HepG2 (cell line): ENCODE results near the gene RBM5. TPM values are rescaled to one million over a fixed set of nuclear protein-coding genes. Genes with fewer than 3 reads are reported as not detected.

Experiments used
- ATAC-seq: fragments of 200-7000 bp; cut with Tn5 transposase; 3 replicates; pipeline ENCODE4 v1.9.1; 2020; ENCODE audit warnings: mild to moderate bottlenecking, moderate library complexity
- BruUV-seq: library from RNA; stranded (reverse); fragments of 400-500 nt; replicated peaks from 2 replicates; lab custom pipeline; 2021; lab: Mats Ljungman, UMichigan
- CTCF ChIA-PET: fragments of 300-600 bp; formaldehyde crosslinking; extraction: SDS; loops from one replicate; lab custom pipeline; 2021; ENCODE audit warnings: low total read pairs, inconsistent platforms, low intra/inter-chr PET ratio; lab: Yijun Ruan, JAX
- POLR2A ChIA-PET: fragments of 350-600 bp; sonication (Branson Sonifier 250); formaldehyde crosslinking; loops from one replicate; lab custom pipeline; 2020; ENCODE audit warnings: antibody characterized with exemption, inconsistent platforms; lab: Yijun Ruan, JAX
- DNase-seq: peaks from one replicate; pipeline ENCODE4 v3.0.0-alpha.2; 2015; ENCODE audit warnings: low spot score
- FAIRE-seq: peaks from 3 replicates; lab custom pipeline; 2011; peaks lifted over from hg19 to GRCh38; lab: Jason Lieb, UNC
- H2AFZ ChIP-seq: one replicate; pipeline ENCODE4 v1.6.1; 2011; ENCODE audit warnings: low read length, inconsistent platforms
- H3K27ac ChIP-seq: fragments of 300-600 bp; 3 replicates; pipeline ENCODE4 v1.8.0; 2011; ENCODE audit warnings: mixed run types, mild to moderate bottlenecking, mixed read lengths, low read length, inconsistent platforms; ENCODE audit not compliant: insufficient read depth; ENCODE audit errors: extremely low read length
- H3K27me3 ChIP-seq, 2 experiments: fragments of 200-600 bp in 1 of 2; 2 replicates in 1 of 2; 3 replicates in 1 of 2; pipeline versions ENCODE4 v1.6.0 to v1.8.0; 2011; ENCODE audit warnings: low read length in 2 of 2, mild to moderate bottlenecking in 2 of 2, moderate library complexity in 2 of 2, inconsistent platforms in 1 of 2; ENCODE audit not compliant: insufficient read depth in 2 of 2, control insufficient read depth in 1 of 2
- H3K36me3 ChIP-seq, 2 experiments: fragments of 200-600 bp in 1 of 2; replicated peaks in 1 of 2; 2 replicates in 1 of 2; 3 replicates in 1 of 2; pipeline versions ENCODE4 v1.5.1 to v1.8.0; 2011; ENCODE audit warnings: low read length in 2 of 2, inconsistent platforms in 1 of 2; ENCODE audit not compliant: insufficient read depth in 2 of 2, control insufficient read depth in 1 of 2
- H3K4me1 ChIP-seq: 2 replicates; pipeline ENCODE4 v1.5.1; 2012; ENCODE audit warnings: low read length, inconsistent platforms; ENCODE audit not compliant: insufficient read depth
- H3K4me2 ChIP-seq: 2 replicates; pipeline ENCODE4 v1.6.0; 2011; ENCODE audit warnings: low read depth, low read length, inconsistent platforms
- H3K4me3 ChIP-seq, 3 experiments: fragments of 200-600 bp in 1 of 3; sonication (generic), shearing (Covaris generic) in 1 of 3; replicated peaks in 1 of 3; 2 replicates each; pipeline ENCODE4 v1.5.1; 2011 to 2016; ENCODE audit warnings: low read length in 3 of 3, inconsistent platforms in 2 of 3, low read depth in 2 of 3, mild to moderate bottlenecking in 2 of 3, control low read depth in 1 of 3, mixed read lengths in 1 of 3; ENCODE audit not compliant: insufficient read depth in 1 of 3
- H3K79me2 ChIP-seq: one replicate; pipeline ENCODE4 v1.6.1; 2011; ENCODE audit warnings: low read length, inconsistent platforms; ENCODE audit not compliant: insufficient read depth
- H3K9ac ChIP-seq: 2 replicates; pipeline ENCODE4 v1.6.0; 2011; ENCODE audit warnings: mild to moderate bottlenecking, low read depth, low read length, inconsistent platforms; ENCODE audit not compliant: insufficient read depth
- H3K9me3 ChIP-seq: 2 replicates; pipeline ENCODE4 v1.5.1; 2012; ENCODE audit warnings: mild to moderate bottlenecking, low read length
- H4K20me1 ChIP-seq: 2 replicates; pipeline ENCODE4 v1.6.0; 2011; ENCODE audit warnings: inconsistent platforms, mild to moderate bottlenecking, low read length, moderate library complexity; ENCODE audit not compliant: insufficient read depth
- GATAD2A ChIP-seq: IDR thresholded peaks from 2 replicates; pipeline ENCODE4 v1.6.1; 2016
- HOXD1 ChIP-seq: sonication (generic); formaldehyde crosslinking; IDR thresholded peaks from 2 replicates; pipeline ENCODE4 v1.5.0; 2020; ENCODE audit warnings: missing genetic modification reagents
- KAT7 ChIP-seq: IDR thresholded peaks from 2 replicates; pipeline ENCODE4 v1.6.1; 2018; ENCODE audit warnings: borderline replicate concordance, missing compliant biosample characterization
- MBD4 ChIP-seq: IDR thresholded peaks from 2 replicates; pipeline ENCODE4 v1.6.1; 2012; ENCODE audit warnings: low read length, inconsistent platforms, borderline replicate concordance
- MLXIP ChIP-seq: sonication (generic); formaldehyde crosslinking; IDR thresholded peaks from 2 replicates; pipeline ENCODE4 v1.9.0; 2021; ENCODE audit warnings: missing genetic modification reagents, borderline replicate concordance
- SOX13 ChIP-seq, 3 experiments: fragments of 450-650 bp in 1 of 3; sonication (generic) in 1 of 3; formaldehyde crosslinking in 1 of 3; IDR thresholded peaks in 2 of 3; conservative IDR thresholded peaks in 1 of 3; 2 replicates each; pipeline versions ENCODE4 v1.5.0 to v1.6.1; 2016 to 2020; ENCODE audit warnings: antibody characterized with exemption in 1 of 3, mild to moderate bottlenecking in 1 of 3, missing compliant biosample characterization in 1 of 3, missing genetic modification reagents in 1 of 3, moderate library complexity in 1 of 3
- SPEN ChIP-seq: sonication (generic); formaldehyde crosslinking; IDR thresholded peaks from 2 replicates; pipeline ENCODE4 v1.5.1; 2020; ENCODE audit warnings: low read depth, mild to moderate bottlenecking, missing genetic modification reagents
- TBX2 ChIP-seq: sonication (generic); formaldehyde crosslinking; IDR thresholded peaks from 2 replicates; pipeline ENCODE4 v1.5.0; 2020; ENCODE audit warnings: missing genetic modification reagents, mild to moderate bottlenecking, borderline replicate concordance
- TOPORS ChIP-seq: sonication (generic); formaldehyde crosslinking; IDR thresholded peaks from 2 replicates; pipeline ENCODE4 v1.8.0; 2023; ENCODE audit warnings: mild to moderate bottlenecking, missing genetic modification reagents
- ZNF232 ChIP-seq: sonication (generic); formaldehyde crosslinking; IDR thresholded peaks from 2 replicates; pipeline ENCODE4 v1.4.0; 2020; ENCODE audit warnings: missing genetic modification reagents, borderline replicate concordance
- ZNF263 ChIP-seq: sonication (generic); formaldehyde crosslinking; IDR thresholded peaks from 2 replicates; pipeline ENCODE4 v1.4.0; 2020; ENCODE audit warnings: missing genetic modification reagents
- ZNF7 ChIP-seq: IDR thresholded peaks from 2 replicates; pipeline ENCODE4 v1.6.1; 2016; ENCODE audit warnings: missing biosample characterization, missing genetic modification reagents
- ZNF83 ChIP-seq: sonication (generic); formaldehyde crosslinking; IDR thresholded peaks from 2 replicates; pipeline ENCODE4 v1.4.0; 2020; ENCODE audit warnings: missing genetic modification reagents, mild to moderate bottlenecking, borderline replicate concordance
- ZNF879 ChIP-seq: sonication (generic); formaldehyde crosslinking; IDR thresholded peaks from 2 replicates; pipeline ENCODE4 v1.8.1; 2023; ENCODE audit warnings: missing genetic modification reagents
- WGBS: methylation state at CpG from one replicate; pipeline ENCODE4 v1.1.6; 2017; ENCODE audit warnings: low lambda C conversion rate; 5-methylcytosine and 5-hydroxymethylcytosine counted together
- in situ Hi-C: cut with HindIII; loops from 2 replicates; pipeline ENCODE4 v1.10.0; 2017; ENCODE audit warnings: low pct_unique_long_range_greater_than_20kb; ENCODE audit not compliant: extremely low pct_ligation_motif_present
- intact Hi-C: fragments of 100-400 bp; cut with micrococcal nuclease; formaldehyde crosslinking; loops from one replicate; pipeline ENCODE4 v1.10.0; 2022; ENCODE audit not compliant: unreplicated experiment
- polyA plus RNA-seq, 8 experiments: library from polyadenylated mRNA; depleted of rRNA in 3 of 8; stranded (reverse) in 7 of 8; unstranded in 1 of 8; fragments of >200 nt; fragmentation: Illumina TruSeq in 4 of 8; extraction: Trizol in 4 of 8; gene quantifications; 2 replicates each; pipeline versions ENCODE4 v1.2.1 to v1.2.3, GENCODE V29; 2011 to 2016; ENCODE audit warnings: low read depth in 4 of 8, missing spikeins in 1 of 8, mixed read lengths in 1 of 8; ENCODE audit not compliant: insufficient read depth in 1 of 8
- total RNA-seq, 5 experiments: library from RNA; depleted of rRNA; stranded (reverse); fragments of >200 nt; fragmentation: Illumina TruSeq; extraction: Trizol; gene quantifications; 2 replicates each; pipeline ENCODE4 v1.2.3, GENCODE V29; 2016; ENCODE audit warnings: low read depth in 1 of 5

The RBM5 gene
- total and polyA plus RNA-seq, 2 of the 13 experiments (the other 11 are each of a cell fraction or from before 2014, with no cell fraction given), result 106 to 204 TPM

- no peak overlapping the region for H3K27ac ChIP-seq
- no peaks in the 10 kb centered on the region for H3K9me3 ChIP-seq
- DNase-seq, result no peak
- in situ Hi-C loops, result no loop called here
- peaks cover 7% of the 10 kb centered on the region; the same call in 1 of the 2 replicates for H3K4me1 ChIP-seq
- ChIA-PET CTCF (no interaction called here), POLR2A (interaction anchor here (0.9 to 1.9 kb wide), 3 partner anchors 10 to 19 kb away, joined by 3 to 6 read pairs (median 3); no protein-coding TSS in a partner anchor)
- WGBS, result 16% methylated on average over 4 of the region's 6 CpGs
- no peak overlapping the region for H2AFZ ChIP-seq
- no peak for TF ChIP-seq TBX2 (CRISPR knock-in tag)
- TF ChIP-seq ZNF263, result peak; percentile 75
- TF ChIP-seq, all 625 proteins: peak for 1
- peaks cover 28 to 67% of the 10 kb centered on the region in 2 experiments; a peak in 4 of 5 replicates for H3K27me3 ChIP-seq
- no TSS peak for BruUV-seq
- H3K79me2 ChIP-seq, result no peaks in the 10 kb centered on the region
- no peak overlapping the region for H3K4me2 ChIP-seq
- ATAC-seq (peak; percentile 9; the same call in 2 of the 3 replicates), FAIRE-seq (no peak)
- H4K20me1 ChIP-seq, result no peaks in the 10 kb centered on the region
- intact Hi-C loops, result no loop called here
- no peak overlapping the region for H3K9ac ChIP-seq
- no peak overlapping the region for H3K4me3 ChIP-seq
- H3K36me3 ChIP-seq, result no peaks in the 10 kb centered on the region
These were observed 48.8 kb downstream of the RBM5 start for GRCh38 chr3:50137531-50137930.

GRCh38 chr3:50138266-50139200 lies 49.8 kb downstream of the RBM5 start:
- in situ Hi-C loops, result no loop called here
- H3K9ac ChIP-seq, result no peak overlapping the region
- no peak for FAIRE-seq
- H3K27ac ChIP-seq, result no peak overlapping the region
- DNase-seq, result no peak
- H4K20me1 ChIP-seq, result no peaks in the 10 kb centered on the region
- peaks cover 27 to 67% of the 10 kb centered on the region in 2 experiments; a peak in 4 of 5 replicates for H3K27me3 ChIP-seq
- no peak overlapping the region for H3K4me2 ChIP-seq
- no peak overlapping the region for H2AFZ ChIP-seq
- peaks cover 7% of the 10 kb centered on the region; the same call in 1 of the 2 replicates for H3K4me1 ChIP-seq
- no peaks in the 10 kb centered on the region for H3K36me3 ChIP-seq
- POLR2A ChIA-PET, result interaction anchor here (1.2 kb wide), 1 partner anchor 11 kb away, joined by 3 read pairs; no protein-coding TSS in a partner anchor
- BruUV-seq, result no TSS peak
- CTCF ChIA-PET, result no interaction called here
- 22% methylated on average over 13 of the region's 13 CpGs for WGBS
- ATAC-seq, result no peak
- H3K79me2 ChIP-seq, result no peaks in the 10 kb centered on the region
- H3K4me3 ChIP-seq, result no peak overlapping the region
- no peaks in the 10 kb centered on the region for H3K9me3 ChIP-seq
- intact Hi-C loops, result no loop called here
- TF ChIP-seq GATAD2A (no peak), KAT7 (CRISPR knock-in tag) (no peak), ZNF232 (CRISPR knock-in tag) (no peak), ZNF7 (CRISPR knock-in tag) (no peak), MBD4 (no peak), MLXIP (CRISPR knock-in tag) (no peak), TOPORS (no peak), ZNF879 (CRISPR knock-in tag) (no peak), ZNF83 (CRISPR knock-in tag) (no peak), SOX13 (IDR thresholded peaks at IDR 0.05) (no peak), SOX13 (CRISPR knock-in tag; conservative IDR thresholded peaks at IDR 0.05 in 1 of 2, IDR thresholded peaks at IDR 0.05 in 1 of 2) (no peak), HOXD1 (no peak), SPEN (no peak)
